Measurements from ENCODE around the gene TGFBRAP1. TPM values are rescaled to one million over a fixed set of nuclear protein-coding genes. Genes with fewer than 3 reads are reported as not detected.

Gene TGFBRAP1
- total and polyA plus RNA-seq, 9 of the 15 experiments (the other 6 are each of a cell fraction or from before 2014, with no cell fraction given) = 3.7 to 18.0 (median 11.0) TPM

DNA sequence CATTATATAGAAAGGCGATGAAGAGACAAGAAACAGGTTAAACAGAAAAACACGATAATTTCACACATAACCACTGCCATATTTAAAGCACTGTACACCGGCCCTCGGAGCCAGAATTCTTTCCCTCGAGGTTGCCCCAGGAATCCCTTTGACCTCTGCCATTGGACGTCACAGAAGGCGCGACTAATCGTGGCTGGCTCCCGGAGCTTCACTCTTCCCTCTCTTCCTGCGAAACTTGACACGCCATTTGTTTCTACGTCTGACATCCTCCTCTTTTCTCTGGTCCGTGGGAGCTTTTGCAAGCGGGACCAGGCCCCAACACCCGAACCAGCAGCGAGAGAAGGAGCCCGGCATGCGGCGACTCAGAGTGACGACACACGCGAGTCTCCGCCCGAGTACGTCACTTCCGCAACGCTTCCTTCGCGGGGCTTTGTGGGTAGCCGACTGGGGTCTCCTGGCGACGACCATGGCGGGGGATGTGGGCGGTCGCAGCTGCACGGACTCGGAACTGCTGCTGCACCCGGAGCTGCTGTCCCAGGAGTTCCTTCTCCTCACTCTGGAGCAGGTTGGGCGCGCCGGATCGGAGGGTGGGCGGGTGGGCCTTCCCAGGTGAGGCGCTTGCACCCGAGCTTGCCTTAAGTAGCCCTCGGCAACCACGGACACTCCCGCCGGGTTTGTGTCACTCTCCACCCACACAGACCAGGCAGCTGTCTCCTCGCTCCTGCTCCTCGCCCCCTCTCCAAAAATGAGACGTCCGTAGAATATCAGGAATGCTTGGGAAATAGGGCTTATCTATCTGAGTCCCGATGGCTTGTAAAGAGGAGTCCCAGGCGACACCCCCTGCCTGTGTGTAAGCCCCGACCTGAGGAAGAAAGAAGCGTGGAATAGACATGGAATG lies 7.8 kb upstream of the TGFBRAP1 start, which contains the start of gene C2orf49 (continued):
- TF ChIP-seq E2F3 (CRISPR knock-in tag; IDR thresholded peaks at IDR 0.05) = peak; percentile 74; the same call in 1 of the 2 replicates
- TF ChIP-seq PHF8 (IDR thresholded peaks at IDR 0.05; ENCODE audit: borderline replicate concordance, low read length) = peak; percentile 66; the same call in 1 of the 2 replicates
- no peak for TF ChIP-seq ZNF589 (CRISPR knock-in tag; IDR thresholded peaks at IDR 0.05; ENCODE audit: low read depth)
- TF ChIP-seq, protein P1, sequence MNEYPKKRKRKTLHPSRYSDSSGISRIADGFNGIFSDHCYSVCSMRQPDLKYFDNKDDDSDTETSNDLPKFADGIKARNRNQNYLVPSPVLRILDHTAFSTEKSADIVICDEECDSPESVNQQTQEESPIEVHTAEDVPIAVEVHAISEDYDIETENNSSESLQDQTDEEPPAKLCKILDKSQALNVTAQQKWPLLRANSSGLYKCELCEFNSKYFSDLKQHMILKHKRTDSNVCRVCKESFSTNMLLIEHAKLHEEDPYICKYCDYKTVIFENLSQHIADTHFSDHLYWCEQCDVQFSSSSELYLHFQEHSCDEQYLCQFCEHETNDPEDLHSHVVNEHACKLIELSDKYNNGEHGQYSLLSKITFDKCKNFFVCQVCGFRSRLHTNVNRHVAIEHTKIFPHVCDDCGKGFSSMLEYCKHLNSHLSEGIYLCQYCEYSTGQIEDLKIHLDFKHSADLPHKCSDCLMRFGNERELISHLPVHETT (CRISPR knock-in tag; conservative IDR thresholded peaks at IDR 0.05 in 1 of 2, IDR thresholded peaks at IDR 0.05 in 1 of 2) = peak in 1 of 2 experiments; percentile 78; a peak in 1 of 4 replicates
- TF ChIP-seq, protein P2, sequence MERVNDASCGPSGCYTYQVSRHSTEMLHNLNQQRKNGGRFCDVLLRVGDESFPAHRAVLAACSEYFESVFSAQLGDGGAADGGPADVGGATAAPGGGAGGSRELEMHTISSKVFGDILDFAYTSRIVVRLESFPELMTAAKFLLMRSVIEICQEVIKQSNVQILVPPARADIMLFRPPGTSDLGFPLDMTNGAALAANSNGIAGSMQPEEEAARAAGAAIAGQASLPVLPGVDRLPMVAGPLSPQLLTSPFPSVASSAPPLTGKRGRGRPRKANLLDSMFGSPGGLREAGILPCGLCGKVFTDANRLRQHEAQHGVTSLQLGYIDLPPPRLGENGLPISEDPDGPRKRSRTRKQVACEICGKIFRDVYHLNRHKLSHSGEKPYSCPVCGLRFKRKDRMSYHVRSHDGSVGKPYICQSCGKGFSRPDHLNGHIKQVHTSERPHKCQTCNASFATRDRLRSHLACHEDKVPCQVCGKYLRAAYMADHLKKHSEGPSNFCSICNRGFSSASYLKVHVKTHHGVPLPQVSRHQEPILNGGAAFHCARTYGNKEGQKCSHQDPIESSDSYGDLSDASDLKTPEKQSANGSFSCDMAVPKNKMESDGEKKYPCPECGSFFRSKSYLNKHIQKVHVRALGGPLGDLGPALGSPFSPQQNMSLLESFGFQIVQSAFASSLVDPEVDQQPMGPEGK (CRISPR knock-in tag; IDR thresholded peaks at IDR 0.05; ENCODE audit: borderline replicate concordance) = no peak
- TF ChIP-seq ZNF3 (CRISPR knock-in tag; IDR thresholded peaks at IDR 0.05) = no peak
- no peak for TF ChIP-seq ZNF77 (CRISPR knock-in tag; IDR thresholded peaks at IDR 0.05)
- TF ChIP-seq ZBTB7A (IDR thresholded peaks at IDR 0.05; ENCODE audit: borderline replicate concordance, control insufficient read depth, low read depth, low read length) = peak; percentile 94
- TF ChIP-seq RBBP5 (IDR thresholded peaks at IDR 0.05; ENCODE audit: borderline replicate concordance, insufficient read depth, low read length, poor library complexity, severe bottlenecking) = peak; percentile 96
- no peak for TF ChIP-seq THRAP3 (IDR thresholded peaks at IDR 0.05; ENCODE audit: borderline replicate concordance)
- no peak for TF ChIP-seq ILF3 (IDR thresholded peaks at IDR 0.05; ENCODE audit: borderline replicate concordance)
- peak; percentile 99 for TF ChIP-seq CREB1 (IDR thresholded peaks at IDR 0.05)
- TF ChIP-seq CREB1 (CRISPR knock-in tag; IDR thresholded peaks at IDR 0.05) = peak; percentile 99
- no peak for TF ChIP-seq ZC3H11A (IDR thresholded peaks at IDR 0.05; ENCODE audit: low read depth, low read length)
- TF ChIP-seq BMI1 (IDR thresholded peaks at IDR 0.05; ENCODE audit: low read length) = no peak; the same call in 1 of the 2 replicates
- TF ChIP-seq, protein P3, sequence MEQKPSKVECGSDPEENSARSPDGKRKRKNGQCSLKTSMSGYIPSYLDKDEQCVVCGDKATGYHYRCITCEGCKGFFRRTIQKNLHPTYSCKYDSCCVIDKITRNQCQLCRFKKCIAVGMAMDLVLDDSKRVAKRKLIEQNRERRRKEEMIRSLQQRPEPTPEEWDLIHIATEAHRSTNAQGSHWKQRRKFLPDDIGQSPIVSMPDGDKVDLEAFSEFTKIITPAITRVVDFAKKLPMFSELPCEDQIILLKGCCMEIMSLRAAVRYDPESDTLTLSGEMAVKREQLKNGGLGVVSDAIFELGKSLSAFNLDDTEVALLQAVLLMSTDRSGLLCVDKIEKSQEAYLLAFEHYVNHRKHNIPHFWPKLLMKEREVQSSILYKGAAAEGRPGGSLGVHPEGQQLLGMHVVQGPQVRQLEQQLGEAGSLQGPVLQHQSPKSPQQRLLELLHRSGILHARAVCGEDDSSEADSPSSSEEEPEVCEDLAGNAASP (IDR thresholded peaks at IDR 0.05) = peak; percentile 89
- TF ChIP-seq MAFF (IDR thresholded peaks at IDR 0.05; ENCODE audit: low read length) = no peak
- TF ChIP-seq ZNF24 (IDR thresholded peaks at IDR 0.05) = no peak
- TF ChIP-seq TBL1XR1 (IDR thresholded peaks at IDR 0.05; ENCODE audit: low read length in 2 of 2) = peak; percentile 31 to 85; a peak in 2 of 4 replicates
